ENCODE results near the gene HS6ST3.

HS6ST3 gene

GRCh38 chr13:96203471-96203870 is 113.6 kb downstream of the HS6ST3 start:
- no peak for DNase-seq

GRCh38 chr13:96214824-96215445 is 125.0 kb downstream of the HS6ST3 start:
- DNase-seq: no peak

DNA sequence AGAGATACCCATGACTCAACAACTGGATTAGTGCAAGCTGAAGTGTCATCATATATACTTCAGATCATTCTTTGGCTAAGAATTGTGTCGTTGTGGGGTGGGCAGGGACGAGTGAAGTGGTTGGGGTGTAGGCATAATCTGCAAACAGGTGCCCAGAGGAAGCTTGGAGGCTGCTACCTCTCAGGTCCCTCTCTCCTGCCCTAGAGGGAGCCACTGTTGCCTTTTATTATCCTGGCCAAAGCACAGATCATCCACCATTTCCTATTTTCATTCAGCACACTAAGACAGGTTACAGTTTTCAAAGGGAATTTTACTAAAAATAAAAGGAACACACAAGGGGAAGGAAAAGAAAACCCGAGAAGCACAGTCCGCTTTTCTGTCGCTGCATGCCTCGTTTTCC is 126.6 kb downstream of the HS6ST3 start:
- no peak for DNase-seq

DNA sequence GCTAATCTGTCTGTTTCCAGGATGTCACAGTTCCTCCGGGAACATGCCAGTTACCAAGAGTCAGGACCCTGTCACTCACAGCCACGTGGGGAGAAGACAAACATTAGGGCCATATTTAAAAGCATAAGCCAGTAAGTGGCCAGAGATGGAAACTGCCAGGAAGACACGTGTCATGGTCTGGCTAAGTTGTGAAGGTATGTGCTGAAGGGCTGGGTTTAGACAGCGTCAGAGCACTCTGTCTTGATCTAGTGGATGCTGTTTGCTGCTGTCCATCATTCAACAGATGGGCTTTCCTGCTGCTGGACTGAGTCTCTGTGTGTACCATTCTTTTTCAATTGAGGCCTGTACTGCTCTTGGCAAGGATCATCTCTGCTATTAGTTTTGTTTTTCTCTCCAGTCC is 128.6 kb downstream of the HS6ST3 start:
- DNase-seq: no peak

- DNase-seq: no peak
These were observed 131.6 kb downstream of the HS6ST3 start for GRCh38 chr13:96221471-96221870.

GRCh38 chr13:96223231-96223630 is 133.3 kb downstream of the HS6ST3 start:
- no peak for DNase-seq

GRCh38 chr13:96229356-96229755 is 139.4 kb downstream of the HS6ST3 start:
- no peak for DNase-seq

DNA sequence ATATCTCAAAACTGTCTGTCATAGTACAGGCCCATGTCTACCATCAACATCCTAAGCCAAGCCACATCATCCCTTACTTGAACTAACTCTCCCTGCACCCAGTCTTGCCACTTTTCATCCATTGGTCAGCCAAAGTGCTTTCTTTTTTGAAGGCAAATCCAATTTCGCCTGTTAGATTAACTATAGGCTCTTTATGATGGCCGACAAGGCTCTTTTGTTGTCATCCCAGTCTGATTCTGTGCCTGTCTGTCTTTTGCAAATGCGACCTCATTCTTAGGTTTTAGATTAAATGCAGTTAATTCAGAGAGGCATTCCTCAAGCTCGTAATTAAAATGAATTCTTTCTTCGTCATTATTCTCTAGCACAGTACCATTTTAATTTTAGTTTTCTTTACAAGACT is 148.3 kb downstream of the HS6ST3 start:
- DNase-seq: no peak

DNA sequence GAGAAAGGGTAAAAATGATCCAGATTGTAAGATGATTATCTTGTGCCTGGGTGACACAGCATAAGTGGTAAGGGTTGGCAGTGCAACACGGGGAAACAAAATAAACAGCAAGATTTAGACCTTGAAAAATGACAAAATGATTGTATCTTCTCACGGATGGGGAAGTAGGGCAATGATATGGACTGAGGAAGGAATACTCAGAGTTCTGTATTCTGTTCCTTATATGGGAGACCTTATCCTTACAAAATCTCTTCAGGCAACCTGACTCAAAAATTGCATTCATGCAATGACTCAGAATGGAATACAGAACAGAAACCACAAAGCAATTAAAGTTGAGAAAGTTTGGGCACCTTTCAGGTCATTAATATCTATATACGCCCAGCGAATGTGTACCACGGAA is 149.0 kb downstream of the HS6ST3 start:
- DNase-seq: no peak

- DNase-seq: no peak
These were observed 153.5 kb downstream of the HS6ST3 start for GRCh38 chr13:96243376-96243775.

GRCh38 chr13:96248103-96248502 is 158.2 kb downstream of the HS6ST3 start:
- no peak for DNase-seq

- no peak for DNase-seq
These were observed 159.1 kb downstream of the HS6ST3 start for GRCh38 chr13:96248996-96249395.

- DNase-seq: no peak
These were observed 163.0 kb downstream of the HS6ST3 start for GRCh38 chr13:96252903-96253302.

DNA sequence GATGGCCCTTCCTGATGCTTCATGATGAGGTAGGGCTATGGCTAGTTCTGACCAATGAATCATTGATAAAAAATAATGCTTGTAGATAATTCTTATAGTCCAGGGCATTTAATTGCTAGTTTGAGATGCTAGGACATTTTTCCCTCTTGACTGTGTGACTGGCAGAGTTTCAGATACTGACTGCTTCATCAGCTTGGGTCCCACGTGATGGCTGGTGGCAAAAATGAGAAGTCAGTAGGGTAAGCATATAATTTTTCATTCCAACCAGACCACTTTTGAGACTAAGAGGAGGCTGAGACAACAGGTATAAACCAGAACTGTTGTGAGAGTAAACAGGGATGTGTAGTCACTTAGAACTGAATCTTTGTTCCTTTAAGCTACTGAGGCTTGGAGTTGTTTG is 183.3 kb downstream of the HS6ST3 start:
- no peak for DNase-seq

DNA sequence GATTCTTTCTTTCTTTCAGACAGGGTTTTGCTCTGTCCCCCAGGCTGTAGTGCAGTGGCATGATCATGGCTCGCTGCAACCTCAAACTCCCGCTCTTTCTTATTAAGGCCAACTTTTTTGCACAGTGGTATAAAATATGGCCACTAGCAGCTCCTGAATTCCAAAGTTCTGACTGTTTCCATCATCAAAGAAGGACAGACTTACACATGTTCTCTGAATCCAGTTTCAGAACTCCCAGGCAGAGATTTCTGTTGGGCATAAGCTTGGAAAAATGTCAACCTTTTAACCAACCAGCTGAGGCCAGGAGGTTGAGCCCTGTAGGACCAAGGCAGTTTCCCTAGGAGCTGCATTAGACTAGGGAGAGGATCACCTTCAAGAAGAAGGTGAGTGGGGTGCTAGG is 184.1 kb downstream of the HS6ST3 start:
- DNase-seq: no peak

- no peak for DNase-seq
These were observed 190.0 kb downstream of the HS6ST3 start for GRCh38 chr13:96279904-96280303.

DNA sequence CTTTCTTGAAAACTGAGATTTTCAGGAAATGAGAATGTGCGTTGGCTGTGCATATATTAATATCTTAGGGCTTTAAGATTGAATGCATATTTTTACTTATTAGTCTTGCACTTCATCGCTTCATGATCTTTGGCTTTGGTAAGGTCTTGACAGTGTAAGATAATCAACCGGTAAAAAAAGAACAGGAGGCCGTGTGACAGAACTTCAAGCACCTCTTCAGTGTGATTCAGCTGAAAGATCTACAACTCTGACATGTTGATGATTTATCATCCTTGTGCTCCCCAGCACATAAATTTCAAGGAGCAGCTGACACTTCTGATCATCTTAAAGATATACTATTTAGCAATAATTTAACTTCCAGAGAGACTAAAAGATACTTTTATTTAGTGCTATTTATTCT is 195.1 kb downstream of the HS6ST3 start:
- DNase-seq: no peak

- no peak for DNase-seq
These were observed 195.8 kb downstream of the HS6ST3 start for GRCh38 chr13:96285729-96286128.

- no peak for DNase-seq
These were observed 205.3 kb downstream of the HS6ST3 start for GRCh38 chr13:96294930-96295881.

DNA sequence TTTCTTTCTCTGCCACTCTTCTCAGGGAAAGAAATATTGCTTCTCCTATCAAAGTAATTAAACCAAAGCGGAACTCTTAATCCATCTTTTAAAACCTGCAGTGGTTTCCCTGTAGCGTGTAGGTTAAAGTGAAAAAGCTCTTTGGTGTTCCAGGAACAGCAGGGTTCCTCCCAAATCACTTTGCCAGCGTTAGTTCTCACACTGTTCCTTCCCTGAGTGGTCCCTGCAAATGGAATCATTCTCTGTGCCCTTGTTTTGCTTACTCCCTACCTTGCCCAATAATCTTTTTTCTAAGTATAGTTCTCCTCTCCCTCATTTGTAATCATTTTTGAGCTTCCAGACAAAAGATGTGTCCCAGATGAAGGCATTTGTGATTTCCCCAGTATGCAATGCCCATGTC is 207.5 kb downstream of the HS6ST3 start:
- no peak for DNase-seq

GRCh38 chr13:96299235-96299634 is 209.3 kb downstream of the HS6ST3 start:
- no peak for DNase-seq

- DNase-seq: no peak
These were observed 218.7 kb downstream of the HS6ST3 start for GRCh38 chr13:96308568-96308967.

DNA sequence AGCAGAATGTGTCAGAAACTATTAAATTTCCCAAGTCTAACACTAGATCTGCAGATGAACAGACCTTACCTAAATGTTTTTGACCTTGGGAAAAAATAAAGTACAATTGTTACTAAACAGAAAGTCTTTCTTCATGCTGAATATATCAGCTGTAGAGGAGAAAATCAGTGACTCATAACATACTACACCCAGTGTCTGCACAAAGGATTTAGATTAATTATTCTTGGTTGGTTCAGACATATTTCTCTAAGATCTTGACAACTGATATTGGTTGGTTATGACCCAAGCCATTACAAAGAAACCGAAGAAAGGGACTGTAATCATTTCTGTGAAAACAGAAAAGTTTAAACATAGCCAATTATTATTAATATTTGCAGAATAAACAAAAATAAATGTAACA is 225.1 kb downstream of the HS6ST3 start:
- no peak for DNase-seq

- no peak for DNase-seq
These were observed 248.1 kb downstream of the HS6ST3 start for GRCh38 chr13:96338030-96338429.

GRCh38 chr13:96342286-96342685 is 252.4 kb downstream of the HS6ST3 start:
- DNase-seq: no peak

All from NCI-H510A (cell line).